CD4-positive, alpha-beta T cell (primary cell): ENCODE measurements around the gene KRT28. TPM values are rescaled to one million over a fixed set of nuclear protein-coding genes. Genes with fewer than 3 reads are reported as not detected.

Experiments used
- ATAC-seq: fragments of 200-7000 bp; cut with Tn5 transposase; one replicate; pipeline ENCODE4 v1.10.0; 2022; ENCODE audit warnings: mild to moderate bottlenecking; ENCODE audit not compliant: poor library complexity
- CTCF ChIA-PET: fragments of 350-600 bp; sonication (Branson Sonifier 250); formaldehyde crosslinking; loops from one replicate; lab custom pipeline; 2021; ENCODE audit warnings: antibody characterized with exemption, inconsistent platforms; lab: Charles Lee
- POLR2A ChIA-PET: fragments of 350-600 bp; sonication (Branson Sonifier 250); formaldehyde crosslinking; loops from one replicate; lab custom pipeline; 2021; ENCODE audit warnings: antibody characterized with exemption, inconsistent platforms; lab: Charles Lee
- DNase-seq, 14 experiments: peaks; one replicate each; pipeline ENCODE4 v3.0.0-alpha.2; 2013 to 2020; ENCODE audit warnings: mixed read lengths in 2 of 14
- H3K27ac ChIP-seq, 2 donors: one replicate each; pipeline versions ENCODE4 v1.5.1 to v1.7.0; 2013; ENCODE audit warnings: low read length in 2 of 2, low read depth in 1 of 2, mild to moderate bottlenecking in 1 of 2
- H3K27me3 ChIP-seq, 2 experiments: 1 replicate in 1 of 2; 2 replicates in 1 of 2; pipeline versions ENCODE4 v1.6.1 to v1.7.0; 2013; ENCODE audit warnings: low read length in 2 of 2, control low read depth in 1 of 2, mild to moderate bottlenecking in 1 of 2, moderate library complexity in 1 of 2; ENCODE audit not compliant: insufficient read depth in 2 of 2, control insufficient read depth in 1 of 2
- H3K36me3 ChIP-seq: one replicate; pipeline ENCODE4 v1.6.1; 2013; ENCODE audit warnings: low read length, control low read depth; ENCODE audit not compliant: insufficient read depth
- H3K4me1 ChIP-seq: one replicate; pipeline ENCODE4 v1.6.1; 2013; ENCODE audit warnings: low read length, control low read depth; ENCODE audit not compliant: insufficient read depth
- H3K4me3 ChIP-seq: one replicate; pipeline ENCODE4 v1.5.1; 2013; ENCODE audit warnings: mild to moderate bottlenecking, low read length, moderate library complexity
- H3K9me3 ChIP-seq, 2 experiments: 1 replicate in 1 of 2; 2 replicates in 1 of 2; pipeline versions ENCODE4 v1.6.1 to v1.7.0; 2013; ENCODE audit warnings: low read length in 2 of 2, mild to moderate bottlenecking in 2 of 2, control low read depth in 1 of 2, moderate library complexity in 1 of 2; ENCODE audit not compliant: control insufficient read depth in 1 of 2, insufficient read depth in 1 of 2
- H3K27ac Mint-ChIP-seq: one replicate; pipeline ENCODE4 v1.8.0; 2020; ENCODE audit warnings: mixed read lengths
- H3K27me3 Mint-ChIP-seq: one replicate; pipeline ENCODE4 v1.8.0; 2021; ENCODE audit warnings: mixed read lengths
- H3K36me3 Mint-ChIP-seq: one replicate; pipeline ENCODE4 v1.8.0; 2021; ENCODE audit warnings: low read depth, mixed read lengths
- H3K4me1 Mint-ChIP-seq: one replicate; pipeline ENCODE4 v1.8.0; 2021; ENCODE audit warnings: low read depth, mixed read lengths
- H3K4me3 Mint-ChIP-seq: one replicate; pipeline ENCODE4 v1.8.0; 2020; ENCODE audit warnings: mild to moderate bottlenecking, mixed read lengths
- H3K9me3 Mint-ChIP-seq: one replicate; pipeline ENCODE4 v1.8.0; 2020; ENCODE audit warnings: mixed read lengths
- CTCF ChIP-seq: fragments of 200-600 bp; IDR thresholded peaks from one replicate; pipeline ENCODE4 v1.8.0; 2022; ENCODE audit warnings: antibody characterized with exemption, mild to moderate bottlenecking
- intact Hi-C, 2 experiments: fragments of 100-400 bp; cut with DNase I in 1 of 2; cut with micrococcal nuclease in 1 of 2; formaldehyde crosslinking; loops; one replicate each; pipeline versions ENCODE4 v1.15.1 to v1.9.0; 2023 to 2025; cut with DNase I, micrococcal nuclease
- total RNA-seq, 174 experiments: library from RNA in 2 of 174; stranded (reverse) in 2 of 174; gene quantifications; one replicate each; pipeline ENCODE4 v1.2.3 and lab custom pipeline; 2021 to 2026

KRT28 gene
- total RNA-seq, 2 experiments from 2014 or later = not detected

DNA sequence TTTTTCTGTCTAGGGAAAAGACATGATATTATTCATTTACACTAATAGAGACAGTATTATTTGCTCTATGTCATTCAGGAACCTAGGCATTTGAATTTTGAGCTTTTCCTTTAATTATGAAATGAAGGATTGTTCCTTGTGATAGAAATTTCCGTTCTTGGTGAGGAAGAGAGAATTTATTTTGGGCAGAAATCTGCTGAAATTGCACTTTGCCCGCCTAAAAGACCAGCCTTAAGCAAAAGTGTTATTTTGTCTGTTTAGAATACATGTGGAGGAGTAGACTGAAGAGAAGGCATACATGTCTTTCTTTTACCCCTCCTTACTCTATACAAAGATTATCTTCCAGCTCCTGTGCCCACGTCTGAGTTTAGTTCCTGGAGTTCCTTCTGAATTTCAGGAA lies 39.4 kb upstream of the KRT28 start:
- no peak for ATAC-seq

DNA sequence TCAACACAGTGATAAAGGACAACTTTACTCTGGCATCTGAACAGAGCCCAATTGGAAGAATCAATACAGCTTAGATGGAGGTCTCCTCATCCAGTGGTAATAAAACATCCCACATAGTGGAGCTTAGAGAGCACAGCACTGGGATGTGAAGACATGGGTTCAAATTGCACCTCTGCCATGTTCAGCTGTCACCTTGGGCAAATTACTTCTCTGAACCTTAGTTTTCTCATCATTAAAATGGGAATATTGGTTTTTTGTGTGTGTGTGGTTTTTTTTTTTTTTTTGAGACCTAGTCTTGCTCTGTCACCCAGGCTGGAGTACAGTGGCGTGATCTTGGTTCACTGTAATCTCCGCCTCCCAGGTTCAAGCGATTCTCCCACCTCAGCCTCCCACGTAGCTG lies 36.3 kb upstream of the KRT28 start:
- Histone ChIP-seq H3K9me3 (no peaks in the 10 kb centered on the region), H3K27ac (no peak overlapping the region), H3K27me3 (no peaks in the 10 kb centered on the region), H3K36me3 (peaks cover 5% of the 10 kb centered on the region), H3K4me1 (no peaks in the 10 kb centered on the region), H3K4me3 (no peak overlapping the region)
- peaks cover 4% of the 10 kb centered on the region for H3K27me3 Mint-ChIP-seq
- H3K27ac Mint-ChIP-seq = no peak overlapping the region
- no peak overlapping the region for H3K4me3 Mint-ChIP-seq
- ChIA-PET CTCF (interaction anchor here (1.5 kb wide), 1 partner anchor 713 kb away, joined by 3 read pairs; no protein-coding TSS in a partner anchor), POLR2A (no interaction called here)
- ATAC-seq (no peak), DNase-seq (no peak)
- H3K4me1 Mint-ChIP-seq = no peaks in the 10 kb centered on the region
- H3K9me3 Mint-ChIP-seq = no peaks in the 10 kb centered on the region
- no peak for TF ChIP-seq CTCF
- H3K36me3 Mint-ChIP-seq = peaks cover 4% of the 10 kb centered on the region
- intact Hi-C loops = no loop called here

More for the DNA sequence above, 39.4 kb upstream of the KRT28 start:
- H3K36me3 Mint-ChIP-seq = no peaks in the 10 kb centered on the region
- peaks cover 23% of the 10 kb centered on the region for H3K27me3 Mint-ChIP-seq
- no peaks in the 10 kb centered on the region for H3K4me1 Mint-ChIP-seq
- no peak for DNase-seq
- ChIA-PET POLR2A (no interaction called here), CTCF (no interaction called here)
- H3K36me3 ChIP-seq = peaks cover 5% of the 10 kb centered on the region
- H3K27me3 ChIP-seq = no peaks in the 10 kb centered on the region
- H3K9me3 Mint-ChIP-seq = no peaks in the 10 kb centered on the region
- no peaks in the 10 kb centered on the region for H3K9me3 ChIP-seq
- H3K27ac ChIP-seq = no peak overlapping the region
- no peak overlapping the region for H3K27ac Mint-ChIP-seq
- intact Hi-C loops = no loop called here
- H3K4me3 ChIP-seq = no peak overlapping the region
- no peak overlapping the region for H3K4me3 Mint-ChIP-seq
- no peak for TF ChIP-seq CTCF
- H3K4me1 ChIP-seq = no peaks in the 10 kb centered on the region

GRCh38 chr17:40833882-40834281 lies 34.1 kb upstream of the KRT28 start:
- intact Hi-C loops = no loop called here
- Histone ChIP-seq H3K9me3 (no peaks in the 10 kb centered on the region), H3K36me3 (peaks cover 5% of the 10 kb centered on the region), H3K4me3 (no peak overlapping the region), H3K27ac (no peak overlapping the region), H3K27me3 (no peaks in the 10 kb centered on the region), H3K4me1 (no peaks in the 10 kb centered on the region)
- Mint-ChIP-seq H3K27ac (no peak overlapping the region), H3K9me3 (no peaks in the 10 kb centered on the region), H3K4me3 (no peak overlapping the region), H3K27me3 (no peaks in the 10 kb centered on the region), H3K36me3 (peaks cover 4% of the 10 kb centered on the region), H3K4me1 (no peaks in the 10 kb centered on the region)
- no peak for DNase-seq
- ChIA-PET CTCF (no interaction called here), POLR2A (no interaction called here)
- TF ChIP-seq CTCF = no peak
- no peak for ATAC-seq
